ENCODE results near the gene PACRG.

The PACRG gene

GRCh38 chr6:163354085-163354484, 626.3 kb downstream of the PACRG start:
- no peak for DNase-seq (ENCODE audit: low spot score)

- peak; percentile 93 for DNase-seq (ENCODE audit: low spot score)
Observed at GRCh38 chr6:163354761-163355425, 627.1 kb downstream of the PACRG start.

- peak; percentile 82 for DNase-seq (ENCODE audit: low spot score)
Observed at GRCh38 chr6:163355426-163355991, 627.7 kb downstream of the PACRG start.

- DNase-seq (ENCODE audit: low spot score) = peak; percentile 81
Observed at GRCh38 chr6:163356324-163356723, 628.5 kb downstream of the PACRG start.

GRCh38 chr6:163356743-163357142, 629.0 kb downstream of the PACRG start:
- no peak for DNase-seq (ENCODE audit: low spot score)

GRCh38 chr6:163364641-163365040, 636.9 kb downstream of the PACRG start:
- DNase-seq (ENCODE audit: low spot score) = no peak
